Thyroid gland (tissue), 4 donors: Measurements from ENCODE around the gene KRT6C. TPM values are rescaled to one million over a fixed set of nuclear protein-coding genes. Genes with fewer than 3 reads are reported as not detected.

ENCODE experiments used
- DNase-seq, 2 donors: peaks; one replicate each; pipeline ENCODE4 v3.0.0-alpha.2; 2019
- H3K27ac ChIP-seq, 3 donors: fragments of 200-600 bp; sonication (generic); 1 replicate in 2 of 3; 2 replicates in 1 of 3; pipeline ENCODE4 v1.5.1; 2016 to 2019; ENCODE audit warnings: mild to moderate bottlenecking in 1 of 3, moderate library complexity in 1 of 3
- H3K27me3 ChIP-seq: fragments of 200-600 bp; sonication (generic); one replicate; pipeline ENCODE4 v1.5.1; 2019
- H3K36me3 ChIP-seq, 2 donors: fragments of 200-600 bp; sonication (generic); one replicate each; pipeline ENCODE4 v1.5.1; 2016 to 2019
- H3K4me1 ChIP-seq, 2 donors: fragments of 200-600 bp; sonication (generic); one replicate each; pipeline ENCODE4 v1.5.1; 2017 to 2019
- H3K4me3 ChIP-seq, 3 donors: fragments of 200-600 bp; sonication (generic); replicated peaks in 1 of 3; 1 replicate in 2 of 3; 2 replicates in 1 of 3; pipeline ENCODE4 v1.5.1; 2016; ENCODE audit warnings: mild to moderate bottlenecking in 1 of 3
- H3K9me3 ChIP-seq: fragments of 200-600 bp; sonication (generic); one replicate; pipeline ENCODE4 v1.5.1; 2017
- POLR2A ChIP-seq, 2 donors: fragments of 450-650 bp; IDR thresholded peaks; one replicate each; pipeline ENCODE4 v1.6.1; 2017; ENCODE audit warnings: antibody characterized with exemption in 2 of 2, mild to moderate bottlenecking in 2 of 2, moderate library complexity in 1 of 2
- WGBS, 2 donors: methylation state at CpG; one replicate each; pipeline ENCODE4 v1.1.5; 2017; 5-methylcytosine and 5-hydroxymethylcytosine counted together
- intact Hi-C: fragments of 100-400 bp; cut with DNase I; formaldehyde crosslinking; loops from one replicate; pipeline ENCODE4 v1.15.1; 2023
- total RNA-seq, 4 donors: library from RNA; depleted of rRNA; stranded (reverse); fragments of >200 nt; gene quantifications; one replicate each; pipeline ENCODE4 v1.2.3, GENCODE V29; 2016
- TF ChIP-seq, protein P1 (sequence below), 6 experiments: fragments of 200-600 bp in 3 of 6; fragments of 450-650 bp in 3 of 6; sonication (generic) in 3 of 6; IDR thresholded peaks; one replicate each; pipeline ENCODE4 v1.5.1; 2016 to 2019; ENCODE audit warnings: antibody characterized with exemption in 6 of 6, mild to moderate bottlenecking in 2 of 6, inconsistent platforms in 1 of 6, moderate library complexity in 1 of 6

KRT6C gene
- total RNA-seq, 4 donors from 2014 or later, result not detected

GRCh38 chr12:52437508-52437907, 36.1 kb downstream of the KRT6C start:
- Histone ChIP-seq H3K27ac (no peak overlapping the region), H3K9me3 (no peaks in the 10 kb centered on the region), H3K27me3 (no peaks in the 10 kb centered on the region), H3K4me1 (no peaks in the 10 kb centered on the region), H3K36me3 (no peaks in the 10 kb centered on the region), H3K4me3 (no peak overlapping the region)
- intact Hi-C loops, result no loop called here
- WGBS, 2 donors, result 78 to 80% methylated on average over 7 to 9 of the region's 9 CpGs
- no peak for DNase-seq
- TF ChIP-seq POLR2A (IDR thresholded peaks at IDR 0.05), result no peak
- TF ChIP-seq, protein P1, sequence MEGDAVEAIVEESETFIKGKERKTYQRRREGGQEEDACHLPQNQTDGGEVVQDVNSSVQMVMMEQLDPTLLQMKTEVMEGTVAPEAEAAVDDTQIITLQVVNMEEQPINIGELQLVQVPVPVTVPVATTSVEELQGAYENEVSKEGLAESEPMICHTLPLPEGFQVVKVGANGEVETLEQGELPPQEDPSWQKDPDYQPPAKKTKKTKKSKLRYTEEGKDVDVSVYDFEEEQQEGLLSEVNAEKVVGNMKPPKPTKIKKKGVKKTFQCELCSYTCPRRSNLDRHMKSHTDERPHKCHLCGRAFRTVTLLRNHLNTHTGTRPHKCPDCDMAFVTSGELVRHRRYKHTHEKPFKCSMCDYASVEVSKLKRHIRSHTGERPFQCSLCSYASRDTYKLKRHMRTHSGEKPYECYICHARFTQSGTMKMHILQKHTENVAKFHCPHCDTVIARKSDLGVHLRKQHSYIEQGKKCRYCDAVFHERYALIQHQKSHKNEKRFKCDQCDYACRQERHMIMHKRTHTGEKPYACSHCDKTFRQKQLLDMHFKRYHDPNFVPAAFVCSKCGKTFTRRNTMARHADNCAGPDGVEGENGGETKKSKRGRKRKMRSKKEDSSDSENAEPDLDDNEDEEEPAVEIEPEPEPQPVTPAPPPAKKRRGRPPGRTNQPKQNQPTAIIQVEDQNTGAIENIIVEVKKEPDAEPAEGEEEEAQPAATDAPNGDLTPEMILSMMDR (IDR thresholded peaks at IDR 0.05), result no peak

DNA sequence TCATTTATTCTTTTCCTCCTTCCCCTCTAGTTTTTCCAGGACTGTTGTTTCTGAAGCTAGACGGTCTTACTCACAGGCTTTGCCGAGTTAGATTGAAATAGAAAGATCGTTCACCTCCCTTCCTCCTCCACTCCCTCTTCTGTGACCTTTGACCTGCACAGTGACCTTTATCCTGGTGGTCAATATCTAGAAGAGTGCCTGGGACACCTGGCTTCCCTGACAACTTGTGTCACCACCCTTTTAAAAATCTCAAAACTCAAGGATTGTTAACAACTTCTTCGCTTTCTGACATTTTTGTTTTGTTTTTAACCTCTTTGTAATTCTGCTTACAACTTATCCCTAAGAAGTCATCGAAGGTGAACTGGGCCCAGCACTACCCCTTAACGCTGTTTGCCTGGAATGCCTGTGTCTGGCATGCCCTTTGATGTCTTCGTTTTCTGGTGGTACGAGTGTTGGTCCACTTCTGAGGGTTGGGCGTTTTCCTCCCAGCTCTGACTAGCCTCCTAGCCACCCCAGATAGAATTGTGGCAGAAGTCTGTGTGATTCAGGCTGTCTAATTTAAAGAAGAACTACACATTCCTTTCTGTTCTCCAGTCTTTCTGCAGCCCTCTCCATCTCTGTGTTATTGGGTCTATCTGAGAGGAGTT, 36.7 kb downstream of the KRT6C start:
- Histone ChIP-seq H3K4me3 (no peak overlapping the region), H3K36me3 (no peaks in the 10 kb centered on the region)
- TF ChIP-seq POLR2A (IDR thresholded peaks at IDR 0.05), result no peak
- TF ChIP-seq, protein P1 (IDR thresholded peaks at IDR 0.05), result no peak

GRCh38 chr12:52436000-52436827, 37.4 kb downstream of the KRT6C start:
- TF ChIP-seq, protein P1 (IDR thresholded peaks at IDR 0.05), result no peak
- no peak for TF ChIP-seq POLR2A (IDR thresholded peaks at IDR 0.05)
- no peaks in the 10 kb centered on the region for H3K9me3 ChIP-seq
- no peaks in the 10 kb centered on the region for H3K36me3 ChIP-seq
- no peaks in the 10 kb centered on the region for H3K27me3 ChIP-seq
- no peak overlapping the region for H3K27ac ChIP-seq
- DNase-seq, result no peak
- H3K4me3 ChIP-seq, result no peak overlapping the region
- intact Hi-C loops, result no loop called here
- WGBS, 2 donors, result 77 to 78% methylated on average over 8 to 9 of the region's 9 CpGs
- no peaks in the 10 kb centered on the region for H3K4me1 ChIP-seq

More for the DNA sequence above, 36.7 kb downstream of the KRT6C start:
- H3K4me1 ChIP-seq, result no peaks in the 10 kb centered on the region
- DNase-seq, result no peak
- intact Hi-C loops, result no loop called here
- WGBS, 2 donors, result 67 to 72% methylated on average over 9 of the region's 9 CpGs
- no peaks in the 10 kb centered on the region for H3K9me3 ChIP-seq
- H3K27me3 ChIP-seq, result no peaks in the 10 kb centered on the region
- H3K27ac ChIP-seq, result no peak overlapping the region

DNA sequence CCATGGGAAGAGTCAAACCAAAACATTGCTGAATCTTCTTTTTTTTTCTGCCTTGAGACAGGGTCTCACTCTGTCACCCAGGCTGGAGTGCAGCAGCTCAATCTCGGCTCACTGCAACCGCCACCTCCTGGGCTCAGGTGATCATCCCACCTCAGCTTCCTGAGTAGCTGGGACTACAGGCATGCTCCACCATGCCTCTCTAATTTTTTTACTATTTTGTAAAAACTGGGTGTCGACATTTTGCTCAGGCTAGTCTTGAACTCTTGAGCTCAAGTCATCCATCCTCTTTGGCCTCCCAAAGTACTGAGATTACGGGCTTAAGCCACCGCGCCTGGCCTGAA, 38.0 kb downstream of the KRT6C start:
- TF ChIP-seq POLR2A (IDR thresholded peaks at IDR 0.05), result no peak
- TF ChIP-seq, protein P1 (IDR thresholded peaks at IDR 0.05), result no peak
- Histone ChIP-seq H3K4me3 (no peak overlapping the region), H3K36me3 (no peaks in the 10 kb centered on the region), H3K4me1 (no peaks in the 10 kb centered on the region), H3K27me3 (no peaks in the 10 kb centered on the region), H3K27ac (no peak overlapping the region), H3K9me3 (no peaks in the 10 kb centered on the region)
- intact Hi-C loops, result no loop called here
- no peak for DNase-seq
- WGBS, 2 donors, result 86 to 96% methylated on average over 6 of the region's 6 CpGs
